K562 (cell line): ENCODE results near the gene RGS6. TPM values are rescaled to one million over a fixed set of nuclear protein-coding genes. Genes with fewer than 3 reads are reported as not detected.

ENCODE experiments used
- ATAC-seq: fragments of 200-7000 bp; cut with Tn5 transposase; 3 replicates; pipeline ENCODE4 v1.9.1; 2020; ENCODE audit warnings: moderate library complexity
- BruUV-seq: library from RNA; stranded (reverse); fragments of 400-500 nt; replicated peaks from 2 replicates; lab custom pipeline; 2021; lab: Mats Ljungman, UMichigan
- CTCF ChIA-PET: fragments of 300-600 bp; formaldehyde crosslinking; extraction: SDS; loops from one replicate; lab custom pipeline; 2021; ENCODE audit warnings: low intra/inter-chr PET ratio; lab: Yijun Ruan, JAX
- POLR2A ChIA-PET: fragments of 300-600, 350-650 bp; sonication (Branson Sonifier 250); formaldehyde crosslinking; extraction: SDS; loops from one replicate; lab custom pipeline; 2021; ENCODE audit warnings: antibody characterized with exemption, inconsistent platforms; lab: Yijun Ruan, JAX
- DNase-seq, 4 experiments: peaks; one replicate each; pipeline versions ENCODE4 v3.0.0 to v3.0.0-alpha.2; 2011 to 2018; ENCODE audit warnings: low spot score in 3 of 4, mixed read lengths in 3 of 4; ENCODE audit errors: extremely low read depth in 1 of 4
- FAIRE-seq: peaks from 2 replicates; lab custom pipeline; 2011; peaks lifted over from hg19 to GRCh38; lab: Jason Lieb, UNC
- H2AFZ ChIP-seq: 2 replicates; pipeline ENCODE4 v1.6.0; 2011; ENCODE audit warnings: low read depth, low read length, control low read depth, inconsistent platforms
- H3K27ac ChIP-seq: fragments of 200-600 bp; 3 replicates; pipeline ENCODE4 v1.8.0; 2011; ENCODE audit warnings: low read depth, mild to moderate bottlenecking, control low read depth, inconsistent platforms, low read length, moderate library complexity, mixed read lengths; ENCODE audit errors: extremely low read depth
- H3K27me3 ChIP-seq, 2 experiments: fragments of 300-600 bp in 1 of 2; 2 replicates in 1 of 2; 3 replicates in 1 of 2; pipeline versions ENCODE4 v1.6.0 to v1.8.0; 2011; ENCODE audit warnings: inconsistent platforms in 2 of 2, low read length in 2 of 2, mild to moderate bottlenecking in 1 of 2, mixed read lengths in 1 of 2, moderate library complexity in 1 of 2; ENCODE audit not compliant: control insufficient read depth in 2 of 2, insufficient read depth in 2 of 2
- H3K36me3 ChIP-seq: fragments of 300-600 bp; 3 replicates; pipeline ENCODE4 v1.8.0; 2011; ENCODE audit warnings: mild to moderate bottlenecking, low read length, inconsistent platforms; ENCODE audit not compliant: control insufficient read depth, insufficient read depth
- H3K4me1 ChIP-seq, 2 experiments: fragments of 200-600 bp in 1 of 2; replicated peaks in 1 of 2; 2 replicates in 1 of 2; 3 replicates in 1 of 2; pipeline versions ENCODE4 v1.5.1 to v1.8.0; 2011; ENCODE audit warnings: inconsistent platforms in 2 of 2, low read length in 2 of 2, mild to moderate bottlenecking in 1 of 2, mixed read lengths in 1 of 2, moderate library complexity in 1 of 2; ENCODE audit not compliant: control insufficient read depth in 2 of 2, insufficient read depth in 2 of 2
- H3K4me2 ChIP-seq: 2 replicates; pipeline ENCODE4 v1.6.1; 2011; ENCODE audit warnings: low read length, control low read depth, inconsistent platforms, mixed read lengths; ENCODE audit not compliant: insufficient read depth
- H3K4me3 ChIP-seq: fragments of 200-600 bp; sonication (generic), shearing (Covaris generic); 2 replicates; pipeline ENCODE4 v1.5.1; 2016; ENCODE audit warnings: control low read depth, inconsistent platforms
- H3K79me2 ChIP-seq: fragments of 200-600 bp; 3 replicates; pipeline ENCODE4 v1.8.0; 2011; ENCODE audit warnings: low read length, inconsistent platforms; ENCODE audit not compliant: control insufficient read depth, insufficient read depth
- H3K9ac ChIP-seq, 2 experiments: 2 replicates each; pipeline versions ENCODE4 v1.6.0 to v1.6.1; 2011; ENCODE audit warnings: low read depth in 2 of 2, low read length in 2 of 2, control low read depth in 1 of 2, inconsistent platforms in 1 of 2, mild to moderate bottlenecking in 1 of 2, mixed read lengths in 1 of 2; ENCODE audit not compliant: insufficient read depth in 1 of 2
- H3K9me1 ChIP-seq: one replicate; pipeline ENCODE4 v1.6.0; 2011; ENCODE audit warnings: inconsistent platforms, mild to moderate bottlenecking, low read length, moderate library complexity; ENCODE audit not compliant: control insufficient read depth, insufficient read depth
- H3K9me3 ChIP-seq: replicated peaks from 2 replicates; pipeline ENCODE4 v1.5.1; 2011; ENCODE audit warnings: low read depth, low read length, inconsistent platforms; ENCODE audit not compliant: control insufficient read depth, insufficient read depth
- H4K20me1 ChIP-seq: replicated peaks from 2 replicates; pipeline ENCODE4 v1.6.1; 2011; ENCODE audit warnings: low read length, inconsistent platforms, mixed read lengths; ENCODE audit not compliant: control insufficient read depth, insufficient read depth
- ASH1L ChIP-seq: fragments of 450-650 bp; IDR thresholded peaks from 2 replicates; pipeline ENCODE4 v1.6.1; 2018; ENCODE audit warnings: borderline replicate concordance, mild to moderate bottlenecking, low read depth; ENCODE audit not compliant: partially characterized antibody
- BACH1 ChIP-seq: fragments of 200-800 bp; sonication (Bioruptor generic); IDR thresholded peaks from 2 replicates; pipeline ENCODE4 v1.6.1; 2016; ENCODE audit warnings: missing genetic modification characterization, missing compliant biosample characterization
- DACH1 ChIP-seq: fragments of 450-650 bp; IDR thresholded peaks from 2 replicates; pipeline ENCODE4 v1.6.1; 2018; ENCODE audit not compliant: partially characterized antibody
- EWSR1 ChIP-seq: fragments of 450-650 bp; IDR thresholded peaks from 2 replicates; pipeline ENCODE4 v1.6.1; 2018; ENCODE audit warnings: borderline replicate concordance, mild to moderate bottlenecking, low read depth, moderate library complexity; ENCODE audit not compliant: partially characterized antibody
- NEUROD1 ChIP-seq: fragments of 150-350 bp; IDR thresholded peaks from 2 replicates; pipeline ENCODE4 v1.6.1; 2014; ENCODE audit warnings: borderline replicate concordance, low read length, low read depth; ENCODE audit not compliant: partially characterized antibody
- NFIC ChIP-seq: fragments of 450-650 bp; IDR thresholded peaks from 2 replicates; pipeline ENCODE4 v1.6.1; 2017; ENCODE audit warnings: mild to moderate bottlenecking, inconsistent platforms
- OTX1 ChIP-seq: fragments of 450-650 bp; formaldehyde crosslinking; IDR thresholded peaks from 2 replicates; pipeline ENCODE4 v1.4.0; 2022; ENCODE audit warnings: mild to moderate bottlenecking
- PHF20 ChIP-seq: fragments of 450-650 bp; IDR thresholded peaks from 2 replicates; pipeline ENCODE4 v1.6.1; 2018; ENCODE audit not compliant: partially characterized antibody
- POLR2B ChIP-seq: fragments of 450-650 bp; IDR thresholded peaks from 2 replicates; pipeline ENCODE4 v1.6.1; 2018; ENCODE audit warnings: low read depth; ENCODE audit not compliant: partially characterized antibody
- POLR2G ChIP-seq: fragments of 200-400 bp; formaldehyde crosslinking; IDR thresholded peaks from 2 replicates; pipeline ENCODE4 v1.6.1; 2017; ENCODE audit warnings: low read depth, mild to moderate bottlenecking, antibody characterized with exemption, low read length, moderate library complexity
- SMC3 ChIP-seq: conservative IDR thresholded peaks from 2 replicates; pipeline ENCODE4 v1.6.1; 2011; ENCODE audit warnings: low read depth, low read length, improper control_type of control experiment; ENCODE audit not compliant: insufficient read depth
- SNIP1 ChIP-seq: fragments of 450-650 bp; IDR thresholded peaks from 2 replicates; pipeline ENCODE4 v1.7.1; 2017; ENCODE audit warnings: low read depth, mild to moderate bottlenecking
- SRF ChIP-seq, 2 experiments: fragments of 250-450, 450-650 bp in 1 of 2; sonication (Bioruptor Pico) in 1 of 2; sonication (generic) in 1 of 2; formaldehyde crosslinking; IDR thresholded peaks; 2 replicates each; pipeline versions ENCODE4 v1.5.0 to v1.5.1; 2020 to 2022; ENCODE audit warnings: mild to moderate bottlenecking in 1 of 2, missing genetic modification reagents in 1 of 2
- STAT5B ChIP-seq: fragments of 250-450 bp; sonication (Bioruptor Pico); IDR thresholded peaks from 2 replicates; pipeline ENCODE4 v1.8.0; 2021; ENCODE audit warnings: mild to moderate bottlenecking, inconsistent platforms
- TAF1 ChIP-seq: IDR thresholded peaks from 2 replicates; pipeline ENCODE4 v1.6.1; 2011; ENCODE audit warnings: mild to moderate bottlenecking, low read length, moderate library complexity; ENCODE audit not compliant: insufficient read depth, control insufficient read depth, severe bottlenecking; ENCODE audit errors: extremely low read depth
- WHSC1 ChIP-seq: IDR thresholded peaks from one replicate; pipeline ENCODE4 v1.6.1; 2012; ENCODE audit warnings: low read length, control low read depth, inconsistent platforms
- ZNF12 ChIP-seq: sonication (generic); formaldehyde crosslinking; IDR thresholded peaks from 2 replicates; pipeline ENCODE4 v1.4.0; 2020; ENCODE audit warnings: mild to moderate bottlenecking, missing genetic modification reagents
- ZNF165 ChIP-seq: fragments of 250-450 bp; sonication (Bioruptor Pico); IDR thresholded peaks from 2 replicates; pipeline ENCODE4 v1.4.0; 2020; ENCODE audit warnings: borderline replicate concordance
- WGBS: fragments of 100-300 bp; shearing (Covaris generic); methylation state at CpG from one replicate; pipeline ENCODE4 v1.1.6; 2016; ENCODE audit warnings: low coverage, mixed read lengths; ENCODE audit not compliant: insufficient coverage; ENCODE audit errors: missing lambda C conversion rate; 5-methylcytosine and 5-hydroxymethylcytosine counted together
- in situ Hi-C: fragments of 300-500 bp; cut with MboI; formaldehyde crosslinking; loops from 4 replicates; pipeline ENCODE4 v1.15.0; 2018; ENCODE audit warnings: inconsistent platforms, mixed read lengths
- intact Hi-C: fragments of 100-400 bp; cut with micrococcal nuclease; formaldehyde crosslinking; loops from 2 replicates; pipeline ENCODE4 v1.14.2; 2022
- polyA plus RNA-seq, 8 experiments: library from polyadenylated mRNA; depleted of rRNA in 4 of 8; stranded (reverse) in 5 of 8; unstranded in 3 of 8; fragments of >200 nt; fragmentation: Nextera tagmentation in 2 of 8; fragmentation: Illumina TruSeq in 1 of 8; extraction: Ambion mirVana in 2 of 8; extraction: Trizol in 1 of 8; gene quantifications; 2 replicates each; pipeline versions ENCODE4 v1.2.1 to v1.2.3, GENCODE V29; 2011 to 2014; ENCODE audit warnings: inconsistent platforms in 1 of 8, missing spikeins in 1 of 8
- total RNA-seq, 7 experiments: library from RNA; depleted of rRNA in 6 of 7; stranded (reverse); fragments of >200 nt in 6 of 7; fragmentation: Illumina TruSeq in 2 of 7; extraction: Trizol in 2 of 7; gene quantifications; 2 replicates each; pipeline versions ENCODE4 v1.2.1 to v1.2.3, GENCODE V29; 2011 to 2021; ENCODE audit warnings: low replicate concordance in 1 of 7
- TF ChIP-seq, protein P1 (sequence below): fragments of 450-650 bp; IDR thresholded peaks from 2 replicates; pipeline ENCODE4 v1.6.1; 2017; ENCODE audit warnings: mild to moderate bottlenecking, moderate library complexity
- TF ChIP-seq, protein P2 (sequence below): fragments of 450-650 bp; IDR thresholded peaks from 2 replicates; pipeline ENCODE4 v1.6.1; 2016; ENCODE audit warnings: missing biosample characterization, missing genetic modification characterization

The RGS6 gene
- total and polyA plus RNA-seq, 9 of the 15 experiments (the other 6 are each of a cell fraction or from before 2014, with no cell fraction given), result not detected

DNA sequence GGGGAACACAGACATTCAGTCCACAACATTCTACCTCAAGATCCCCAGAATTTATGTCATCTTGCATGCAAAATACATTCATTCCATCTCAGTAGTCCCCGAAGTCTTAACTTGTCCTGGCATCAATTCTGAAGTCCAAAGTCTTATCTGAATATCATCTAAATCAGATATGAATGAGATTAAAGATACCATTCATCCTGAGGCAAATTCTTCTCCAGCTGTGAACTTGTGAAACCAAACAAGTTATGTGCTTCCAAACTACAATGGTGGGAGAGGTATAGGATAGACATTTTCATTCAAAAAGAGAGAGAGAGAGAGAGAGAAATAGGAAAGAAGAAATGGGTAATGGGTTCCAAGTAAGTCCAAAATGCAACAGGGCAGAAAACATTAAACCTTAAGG lies 571.0 kb downstream of the RGS6 start:
- TF ChIP-seq NFIC (no peak), DACH1 (no peak), POLR2B (no peak), STAT5B (CRISPR knock-in tag) (no peak), ZNF165 (CRISPR knock-in tag) (no peak), SMC3 (no peak), SRF (CRISPR knock-in tag; IDR thresholded peaks at IDR 0.05) (no peak), EWSR1 (no peak), NEUROD1 (no peak), WHSC1 (no peak), ZNF12 (CRISPR knock-in tag) (no peak), ASH1L (no peak), BACH1 (tag) (no peak), POLR2G (no peak), SNIP1 (no peak), TAF1 (no peak), PHF20 (no peak), OTX1 (CRISPR knock-in tag) (no peak)
- TF ChIP-seq, protein P1, sequence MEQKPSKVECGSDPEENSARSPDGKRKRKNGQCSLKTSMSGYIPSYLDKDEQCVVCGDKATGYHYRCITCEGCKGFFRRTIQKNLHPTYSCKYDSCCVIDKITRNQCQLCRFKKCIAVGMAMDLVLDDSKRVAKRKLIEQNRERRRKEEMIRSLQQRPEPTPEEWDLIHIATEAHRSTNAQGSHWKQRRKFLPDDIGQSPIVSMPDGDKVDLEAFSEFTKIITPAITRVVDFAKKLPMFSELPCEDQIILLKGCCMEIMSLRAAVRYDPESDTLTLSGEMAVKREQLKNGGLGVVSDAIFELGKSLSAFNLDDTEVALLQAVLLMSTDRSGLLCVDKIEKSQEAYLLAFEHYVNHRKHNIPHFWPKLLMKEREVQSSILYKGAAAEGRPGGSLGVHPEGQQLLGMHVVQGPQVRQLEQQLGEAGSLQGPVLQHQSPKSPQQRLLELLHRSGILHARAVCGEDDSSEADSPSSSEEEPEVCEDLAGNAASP, result no peak
- TF ChIP-seq, protein P2, sequence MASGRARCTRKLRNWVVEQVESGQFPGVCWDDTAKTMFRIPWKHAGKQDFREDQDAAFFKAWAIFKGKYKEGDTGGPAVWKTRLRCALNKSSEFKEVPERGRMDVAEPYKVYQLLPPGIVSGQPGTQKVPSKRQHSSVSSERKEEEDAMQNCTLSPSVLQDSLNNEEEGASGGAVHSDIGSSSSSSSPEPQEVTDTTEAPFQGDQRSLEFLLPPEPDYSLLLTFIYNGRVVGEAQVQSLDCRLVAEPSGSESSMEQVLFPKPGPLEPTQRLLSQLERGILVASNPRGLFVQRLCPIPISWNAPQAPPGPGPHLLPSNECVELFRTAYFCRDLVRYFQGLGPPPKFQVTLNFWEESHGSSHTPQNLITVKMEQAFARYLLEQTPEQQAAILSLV, result no peak
- Histone ChIP-seq H3K9ac (no peak overlapping the region), H3K4me3 (no peak overlapping the region), H3K36me3 (no peaks in the 10 kb centered on the region), H3K4me2 (no peak overlapping the region), H3K9me1 (no peaks in the 10 kb centered on the region), H4K20me1 (no peaks in the 10 kb centered on the region), H3K79me2 (no peaks in the 10 kb centered on the region), H3K4me1 (no peaks in the 10 kb centered on the region), H3K27me3 (no peaks in the 10 kb centered on the region), H3K27ac (no peak overlapping the region), H2AFZ (no peak overlapping the region), H3K9me3 (no peaks in the 10 kb centered on the region)
- FAIRE-seq (no peak), DNase-seq (no peak), ATAC-seq (no peak)
- in situ Hi-C loops (loop anchor here (25.0 kb wide), 1 partner anchor 959 kb away; the partner anchor contains the start of gene NUMB), intact Hi-C loops (no loop called here)
- WGBS, result 6% methylated on average over 1 of the region's 1 CpG
- CTCF ChIA-PET, result no interaction called here
- POLR2A ChIA-PET, result no interaction called here
- no TSS peak for BruUV-seq
